Esophagus mucosa (tissue), 1 donor: ENCODE results near the gene ANKLE2. TPM values are rescaled to one million over a fixed set of nuclear protein-coding genes. Genes with fewer than 3 reads are reported as not detected.
"Not testable (repeated sequence)": the region's sequence is repeated elsewhere in the genome, so short reads cannot be mapped to it uniquely, and the experiment has no call there.

Source experiments
- ATAC-seq: fragments of 200-7000 bp; cut with Tn5 transposase; one replicate; pipeline ENCODE4 v1.9.1; 2020
- total RNA-seq: library from RNA; stranded (reverse); gene quantifications from one replicate; pipeline ENCODE4 v1.2.4, GENCODE V29; 2023
- donor health status: DM: yes; HTN: yes; CAD: no.

Gene ANKLE2
- total RNA-seq, 1 donor from 2014 or later, result 35.8 TPM

DNA sequence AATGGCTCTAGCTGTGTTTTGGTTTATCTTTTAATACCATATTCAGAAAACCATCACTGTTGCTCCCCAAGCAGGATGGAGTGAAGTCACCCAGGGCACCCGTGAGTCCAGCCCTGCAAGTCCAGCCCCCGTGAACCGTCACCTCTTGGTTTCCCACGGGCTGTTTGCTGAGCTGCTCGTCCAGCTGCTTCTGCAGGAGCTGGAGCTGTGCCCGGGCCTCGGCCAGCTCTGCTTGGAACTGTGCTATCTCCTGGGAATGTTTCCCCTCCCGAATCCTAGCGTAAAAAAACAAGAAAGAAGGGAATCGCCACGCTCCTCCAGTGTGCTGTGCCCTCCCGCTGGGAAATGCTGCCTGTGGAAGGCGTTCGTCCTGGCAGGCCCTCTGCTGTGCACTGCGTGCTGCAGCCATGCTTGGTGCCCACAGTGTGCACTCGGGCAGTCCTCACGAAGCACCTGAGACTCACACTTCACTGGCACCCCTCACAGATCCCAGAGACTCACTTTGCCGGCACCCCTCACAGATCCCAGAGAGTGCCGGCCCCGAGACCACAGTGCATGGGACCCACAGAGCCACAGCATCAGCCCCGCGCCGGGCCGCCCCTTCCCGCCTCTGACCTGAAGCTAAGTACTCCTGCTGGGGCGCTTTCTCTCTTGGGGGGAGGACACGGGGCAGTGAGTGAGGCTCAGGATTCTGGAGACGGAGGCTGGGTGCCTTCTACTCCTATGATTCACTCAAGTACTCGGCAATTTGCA, 15.4 kb upstream of the ANKLE2 start:
- no peak for ATAC-seq

- not testable (repeated sequence) for ATAC-seq
These were observed 14.6 kb upstream of the ANKLE2 start for GRCh38 chr12:132776230-132776625.

DNA sequence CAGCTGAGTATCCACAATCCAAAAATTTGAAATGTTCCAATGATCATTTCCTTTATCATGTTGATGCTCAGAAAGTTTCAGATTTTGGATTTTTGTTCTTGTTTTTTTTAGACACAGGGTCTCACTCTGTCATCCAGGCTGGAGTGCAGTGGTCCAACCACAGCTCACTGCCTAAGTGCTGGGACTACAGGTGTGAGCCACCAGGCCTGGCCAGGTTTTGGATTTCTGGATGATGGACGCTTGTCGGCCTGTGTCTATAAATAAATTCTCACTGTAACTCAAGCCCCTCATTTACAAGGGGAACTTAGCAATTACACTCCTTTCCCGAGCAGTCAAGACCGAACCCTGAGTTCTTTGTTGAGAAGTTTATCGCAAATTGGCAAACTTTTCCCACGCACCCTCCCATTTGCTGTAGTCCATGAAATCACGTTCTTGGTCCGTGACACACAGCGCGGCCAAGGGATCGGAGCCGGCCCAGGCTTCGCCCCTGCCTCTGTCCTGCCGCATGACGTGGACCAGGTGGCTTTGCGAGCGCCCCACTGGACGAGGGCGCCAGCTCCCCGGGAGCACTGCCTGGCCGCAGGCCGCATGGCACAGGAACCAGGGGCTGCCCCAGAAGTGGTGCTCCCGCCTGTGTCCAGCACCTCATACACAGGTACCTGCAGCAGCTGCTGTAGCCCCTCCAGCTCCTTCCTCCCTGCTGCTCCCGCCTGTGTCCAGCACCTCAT, 14.0 kb upstream of the ANKLE2 start:
- ATAC-seq, result no peak

DNA sequence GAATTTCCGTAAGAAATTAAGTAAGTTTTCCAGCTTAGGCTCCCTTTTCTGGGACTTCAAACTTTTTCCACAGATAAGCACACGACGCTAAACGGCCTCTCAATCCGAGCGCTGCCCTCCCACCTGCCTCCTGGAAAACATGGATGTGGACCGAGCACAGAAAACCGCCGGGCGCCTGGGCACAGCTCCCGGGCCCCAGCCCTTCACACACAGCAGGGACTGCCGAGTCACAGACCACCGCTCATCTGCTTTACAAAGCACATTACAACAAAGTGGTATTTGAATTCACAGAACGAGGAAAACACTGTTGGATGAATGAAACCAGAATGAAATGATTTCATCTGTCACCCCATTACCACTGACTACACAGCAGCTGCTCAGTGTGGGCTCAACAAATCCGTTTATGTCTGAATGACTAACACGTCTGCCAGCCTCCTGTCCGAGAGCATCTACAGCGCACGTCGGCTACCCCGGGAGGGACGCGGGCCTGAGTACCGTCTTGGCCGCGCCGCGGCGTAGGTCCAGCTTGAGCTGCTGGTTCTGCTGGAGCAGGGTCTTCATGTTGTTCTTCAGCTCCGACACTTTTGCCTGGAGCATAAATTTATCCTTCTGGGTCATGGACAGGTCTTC, 13.1 kb upstream of the ANKLE2 start:
- no peak for ATAC-seq

GRCh38 chr12:132774159-132774558, 12.5 kb upstream of the ANKLE2 start:
- no peak for ATAC-seq

- no peak for ATAC-seq
These were observed 11.7 kb upstream of the ANKLE2 start for GRCh38 chr12:132773077-132773955.

DNA sequence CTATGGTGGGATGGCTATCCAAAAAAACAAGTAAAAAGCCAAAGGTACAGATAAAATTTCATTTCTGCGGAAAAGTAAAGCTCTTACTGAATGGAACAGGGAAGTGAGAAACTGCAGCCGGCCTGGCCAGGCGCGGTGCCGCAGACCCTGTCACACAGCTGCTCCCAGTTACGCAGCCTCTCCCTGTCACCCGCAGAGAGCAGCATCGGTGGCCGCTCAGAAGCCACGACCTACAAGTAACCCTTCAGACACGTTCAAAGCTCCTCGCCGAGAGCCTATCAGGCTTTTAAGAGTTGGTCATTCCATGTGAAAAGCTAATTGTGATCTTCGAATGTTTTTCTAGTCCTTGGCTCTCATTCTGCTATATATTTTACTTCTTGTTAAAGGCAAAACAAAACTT, 11.0 kb upstream of the ANKLE2 start:
- peak; percentile 23 for ATAC-seq

GRCh38 chr12:132771126-132771838, 9.7 kb upstream of the ANKLE2 start:
- ATAC-seq, result peak; percentile 12

GRCh38 chr12:132766380-132767085, 4.9 kb upstream of the ANKLE2 start:
- ATAC-seq, result no peak

- no peak for ATAC-seq
These were observed 3.7 kb upstream of the ANKLE2 start for GRCh38 chr12:132765361-132765760.

- ATAC-seq, result no peak
These were observed 2.6 kb upstream of the ANKLE2 start for GRCh38 chr12:132764231-132764630.

DNA sequence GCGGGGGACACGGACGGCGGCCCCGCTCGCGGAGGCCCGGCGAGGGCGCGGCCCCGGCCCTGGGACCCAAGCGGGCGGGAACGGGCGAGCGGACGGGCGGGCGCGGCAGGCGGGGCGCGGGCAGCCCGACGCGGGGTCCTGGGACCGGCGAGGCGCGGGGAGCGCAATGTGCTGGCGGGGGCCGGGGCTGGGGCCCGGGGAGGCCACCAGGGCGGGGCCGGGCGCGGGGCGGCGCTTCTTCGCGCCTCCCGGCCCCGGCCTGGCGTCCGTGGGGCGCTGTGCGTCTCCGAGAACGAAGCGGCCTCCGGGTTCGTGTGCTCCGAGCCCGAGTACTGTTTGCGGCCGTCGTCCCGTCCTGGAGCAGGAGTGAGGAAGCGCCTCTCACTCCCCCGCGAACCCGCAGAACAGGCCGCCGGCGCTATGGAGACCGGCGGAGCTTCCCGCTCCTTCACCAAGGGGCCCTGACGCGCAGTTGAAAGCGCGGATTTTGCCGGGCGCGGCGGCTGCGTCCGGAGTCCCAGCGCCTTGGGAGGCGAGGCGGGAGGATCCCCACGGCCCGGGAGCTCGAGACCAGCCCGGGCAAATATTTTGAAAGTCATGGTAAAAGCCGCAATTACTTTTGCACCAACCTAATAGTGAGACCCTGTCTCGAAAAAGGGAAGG, 420 bp upstream of the ANKLE2 start:
- peak; percentile 92 for ATAC-seq

GRCh38 chr12:132759359-132759758, 2.3 kb downstream of the ANKLE2 start:
- no peak for ATAC-seq

GRCh38 chr12:132758825-132759224, 2.8 kb downstream of the ANKLE2 start:
- ATAC-seq, result not testable (repeated sequence)

DNA sequence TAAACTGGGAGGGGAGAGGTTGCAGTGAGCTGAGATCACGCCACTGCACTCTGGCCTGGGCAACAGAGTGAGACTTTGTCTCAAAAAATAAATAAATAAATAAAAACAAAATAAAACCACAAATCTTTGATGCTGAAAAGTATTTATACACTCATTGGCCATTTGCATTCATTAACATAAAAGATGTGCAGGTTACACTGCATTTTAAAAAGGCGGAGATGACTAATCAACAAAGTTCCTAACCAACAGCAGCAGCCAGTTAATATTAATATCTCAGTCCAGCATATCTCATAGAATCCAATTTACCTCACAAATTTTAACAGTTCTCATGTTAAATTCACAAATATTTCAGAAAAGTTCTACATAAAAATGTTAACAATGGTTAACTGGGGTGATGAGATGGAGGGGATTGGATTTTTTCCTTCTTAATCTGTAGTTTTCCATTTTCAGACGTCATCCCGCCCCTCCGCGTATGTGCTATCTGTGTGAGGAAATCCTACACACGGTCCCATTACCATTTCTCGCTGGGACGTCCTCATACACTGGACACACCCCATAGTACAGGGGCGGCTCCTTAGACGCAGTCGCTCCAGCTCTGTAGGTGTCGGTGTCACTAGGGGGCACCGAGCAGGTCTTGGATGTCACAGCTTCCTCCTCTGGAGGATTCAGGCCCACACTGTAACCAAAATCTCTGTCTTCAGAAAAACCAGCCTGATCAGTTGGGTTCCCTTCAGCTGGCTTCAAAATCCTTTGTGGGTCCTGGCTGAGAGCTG, 7.3 kb downstream of the ANKLE2 start:
- no peak for ATAC-seq

DNA sequence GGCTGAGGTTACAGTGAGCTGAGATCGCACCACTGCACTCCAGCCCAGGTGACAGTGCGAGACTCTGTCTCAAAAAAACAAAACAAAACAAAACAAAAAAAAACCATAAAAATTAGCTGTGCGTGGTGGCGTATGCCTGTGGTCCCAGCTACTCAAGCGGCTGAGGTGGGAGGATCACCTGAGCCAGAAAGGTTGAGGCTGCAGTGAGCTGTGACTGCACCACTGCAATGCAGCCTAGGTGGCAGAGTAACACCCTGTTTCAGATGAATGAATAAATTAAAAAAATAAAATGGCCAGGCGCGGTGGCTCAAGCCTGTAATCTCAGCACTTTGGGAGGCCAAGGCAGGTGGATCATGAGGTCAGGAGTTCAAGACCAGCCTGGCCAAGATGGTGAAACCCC, 8.0 kb downstream of the ANKLE2 start:
- not testable (repeated sequence) for ATAC-seq

GRCh38 chr12:132748319-132748718, 13.3 kb downstream of the ANKLE2 start:
- no peak for ATAC-seq

- no peak for ATAC-seq
These were observed 13.7 kb downstream of the ANKLE2 start for GRCh38 chr12:132747896-132748295.

DNA sequence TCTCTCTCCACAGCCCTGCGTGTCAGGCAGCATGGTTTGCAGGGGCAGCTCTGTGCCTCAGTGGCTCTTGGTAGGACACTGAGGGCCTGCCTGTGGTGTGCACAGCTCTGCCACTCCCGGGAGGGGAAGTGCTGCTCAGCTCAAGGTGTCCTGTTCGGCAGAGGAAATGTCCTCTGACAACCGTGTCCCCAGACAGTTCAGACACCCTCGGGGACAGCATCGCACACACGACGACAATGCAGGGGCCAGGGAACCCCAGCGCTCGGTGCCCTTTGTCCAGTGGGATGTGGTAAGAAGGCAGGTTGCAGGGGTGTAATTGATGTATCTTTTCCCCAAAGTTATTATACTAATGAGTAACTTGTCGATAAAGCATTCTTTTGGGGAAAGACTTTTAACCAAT, 14.2 kb downstream of the ANKLE2 start:
- ATAC-seq, result no peak

DNA sequence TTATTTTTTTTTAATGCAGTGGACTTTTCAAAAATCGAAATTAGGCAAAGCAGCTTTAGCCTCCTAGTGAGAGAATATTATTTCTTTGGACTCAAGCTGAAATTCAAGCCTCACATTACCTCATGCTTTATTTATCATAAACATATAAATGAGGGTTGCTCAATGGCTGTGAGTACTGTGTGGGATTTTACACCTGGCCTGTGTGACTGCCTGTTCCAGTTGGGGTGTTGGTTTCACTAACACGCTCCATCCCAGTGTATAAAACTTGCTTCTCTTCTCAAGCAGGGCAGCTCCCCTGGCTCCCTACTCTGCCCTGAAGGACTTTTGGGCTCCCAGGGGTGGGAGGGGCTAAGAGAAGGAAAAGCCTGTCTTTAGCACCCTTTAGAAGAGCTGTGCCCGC, 15.0 kb downstream of the ANKLE2 start:
- ATAC-seq, result peak; percentile 67
